Pancreas (tissue), 10 donors: Measurements from ENCODE around the gene TJP3. TPM values are rescaled to one million over a fixed set of nuclear protein-coding genes. Genes with fewer than 3 reads are reported as not detected.

Source experiments
- ATAC-seq, 4 donors: fragments of 200-7000 bp; cut with Tn5 transposase; one replicate each; pipeline versions ENCODE4 v1.8.0 to v1.9.1; 2020; ENCODE audit warnings: mild to moderate bottlenecking in 4 of 4, moderate library complexity in 4 of 4
- DNase-seq, 6 donors: peaks; one replicate each; pipeline ENCODE4 v3.0.0-alpha.2; 2020
- FAIRE-seq: peaks from 2 replicates; lab custom pipeline; 2012; peaks lifted over from hg19 to GRCh38; lab: Jason Lieb, UNC
- H3K27ac ChIP-seq, 4 donors: fragments of 200-600 bp; sonication (generic); 1 replicate in 3 of 4; 2 replicates in 1 of 4; pipeline versions ENCODE4 v1.5.0 to v1.8.0; 2020
- H3K27me3 ChIP-seq, 4 donors: fragments of 200-600 bp; one replicate each; pipeline ENCODE4 v1.8.0; 2021
- H3K36me3 ChIP-seq, 3 donors: fragments of 200-600 bp; sonication (generic) in 1 of 3; one replicate each; pipeline versions ENCODE4 v1.5.0 to v1.8.0; 2020 to 2021
- H3K4me1 ChIP-seq, 3 donors: fragments of 200-600 bp; one replicate each; pipeline ENCODE4 v1.8.0; 2021
- H3K4me3 ChIP-seq, 4 donors: fragments of 200-600 bp; sonication (generic) in 2 of 4; one replicate each; pipeline versions ENCODE4 v1.5.0 to v1.8.0; 2020 to 2021
- H3K9me3 ChIP-seq, 4 donors: fragments of 200-600 bp; one replicate each; pipeline ENCODE4 v1.8.0; 2021
- CTCF ChIP-seq, 4 donors: fragments of 200-600 bp; sonication (generic) in 3 of 4; IDR thresholded peaks; one replicate each; pipeline versions ENCODE4 v1.5.0 to v1.8.0; 2021; ENCODE audit warnings: antibody characterized with exemption in 4 of 4
- WGBS, 2 donors: extraction: QIAGEN DNeasy Blood & Tissue Kit; methylation state at CpG; one replicate each; pipeline ENCODE4 v1.1.7; 2013; 5-methylcytosine and 5-hydroxymethylcytosine counted together
- intact Hi-C, 3 donors: fragments of 100-400 bp; cut with DNase I; formaldehyde crosslinking; loops; one replicate each; pipeline versions ENCODE4 v1.11.1 to v1.14.2; 2022
- polyA plus RNA-seq, 2 donors: library from polyadenylated mRNA; stranded (reverse); fragments of 200-250 nt; gene quantifications; one replicate each; pipeline ENCODE4 v1.2.3, GENCODE V29; 2013
- total RNA-seq, 6 donors: library from RNA; stranded (reverse); fragmentation: NEBNext Ultra II Directional in 4 of 6; extraction: Animal tissue kit (Norgen Biotek cat#: 25700) in 4 of 6; gene quantifications; one replicate each; pipeline versions ENCODE4 v1.2.1 to v1.2.4, GENCODE V29; 2021 to 2023
- donor health status: healthy with polysubstance abuse.
- donor health status: DM: no; HTN: no; CAD: no; lungs with moderate emphysema.
- donor health status: DM: no; HTN: no; CAD: no.
- donor health status: control.
- donor health status: control.
- donor health status: Bipolar disorder and iron deficiency.
- donor health status: DM: yes; HTN: yes; CAD: no.
- donor health status: DM: no; HTN: no; CAD: no.
- donor health status: DM: no; HTN: no; CAD: no.
- donor health status: DM: yes; HTN: yes; CAD: no.

Gene TJP3
- total and polyA plus RNA-seq, 8 donors, result 9.2 to 36.0 (median 15.8) TPM

- 18 to 19% methylated on average over 7 of the region's 7 CpGs for whole genome bisulfite sequencing, 2 donors
These were observed 52.7 kb downstream of the TJP3 start for GRCh38 chr19:3760871-3761361.

GRCh38 chr19:3761382-3762129 is 53.4 kb downstream of the TJP3 start, which contains the start of gene APBA3:
APBA3 (minus strand) TSS chr19:3761692; CDS start chr19:3760264, 1,428 bp downstream.
- intact Hi-C loops, result no loop called here

More at GRCh38 chr19:3760871-3761361, 52.7 kb downstream of the TJP3 start:
- Histone ChIP-seq H3K4me3 (peak overlapping the region; percentile 61 to 87 (median 84)), H3K27ac (peak overlapping the region in 3 of 4 donors; percentile 46 to 100 (median 100)), H3K36me3 (peaks cover 0 to 7% (median 0%) of the 10 kb centered on the region in 3 donors), H3K9me3 (no peaks in the 10 kb centered on the region), H3K4me1 (peaks cover 3 to 24% (median 15%) of the 10 kb centered on the region in 3 donors), H3K27me3 (no peaks in the 10 kb centered on the region)
- ATAC-seq (no peak), FAIRE-seq (no peak), DNase-seq (no peak)
- TF ChIP-seq CTCF (IDR thresholded peaks at IDR 0.05), result no peak
- intact Hi-C loops, result no loop called here

GRCh38 chr19:3762130-3762473 is 53.9 kb downstream of the TJP3 start:
- intact Hi-C loops, result no loop called here
- Histone ChIP-seq H3K9me3 (no peaks in the 10 kb centered on the region), H3K27me3 (no peaks in the 10 kb centered on the region), H3K36me3 (peaks cover 0 to 18% (median 4%) of the 10 kb centered on the region in 3 donors), H3K4me3 (peak overlapping the region in 1 of 4 donors; percentile 60), H3K27ac (peak overlapping the region in 3 of 4 donors; percentile 99 to 100 (median 100)), H3K4me1 (peaks cover 3 to 24% (median 15%) of the 10 kb centered on the region in 3 donors)
- no peak for TF ChIP-seq CTCF (IDR thresholded peaks at IDR 0.05)
- DNase-seq (no peak), ATAC-seq (no peak), FAIRE-seq (peak; percentile 93)
- 59 to 72% methylated on average over 1 of the region's 1 CpG for WGBS, 2 donors

More at GRCh38 chr19:3761382-3762129, 53.4 kb downstream of the TJP3 start, which contains the start of gene APBA3:
- H3K36me3 ChIP-seq, result peaks cover 0 to 13% (median 4%) of the 10 kb centered on the region in 3 donors
- no peaks in the 10 kb centered on the region for H3K27me3 ChIP-seq
- no peak for FAIRE-seq
- DNase-seq, result peak; percentile 84 to 99 (median 95)
- 2 to 3% methylated on average over 45 of the region's 45 CpGs for WGBS, 2 donors
- peak; percentile 26 to 50 (median 38) for TF ChIP-seq CTCF (IDR thresholded peaks at IDR 0.05)
- ATAC-seq, result peak; percentile 51 to 76 (median 72)
- no peaks in the 10 kb centered on the region for H3K9me3 ChIP-seq
- H3K27ac ChIP-seq, result peak within 1 kb of the TSS; percentile 99 to 100 (median 100)
- H3K4me1 ChIP-seq, result peaks cover 3 to 24% (median 15%) of the 10 kb centered on the region in 3 donors
- H3K4me3 ChIP-seq, result peak within 1 kb of the TSS; percentile 61 to 87 (median 84)

GRCh38 chr19:3762501-3763459 is 54.6 kb downstream of the TJP3 start, which contains the start of gene MRPL54:
MRPL54 (plus strand) TSS chr19:3762682; CDS start chr19:3762701, 19 bp downstream.
- peak within 1 kb of the TSS; percentile 61 to 87 (median 84) for H3K4me3 ChIP-seq
- WGBS, 2 donors, result 3% methylated on average over 47 of the region's 47 CpGs
- peaks cover 0 to 25% (median 4%) of the 10 kb centered on the region in 3 donors for H3K36me3 ChIP-seq

More at GRCh38 chr19:3762501-3763459, 54.6 kb downstream of the TJP3 start, which contains the start of gene MRPL54:
- intact Hi-C loops, result no loop called here
- Histone ChIP-seq H3K27me3 (no peaks in the 10 kb centered on the region), H3K9me3 (no peaks in the 10 kb centered on the region), H3K4me1 (peaks cover 3 to 24% (median 15%) of the 10 kb centered on the region in 3 donors), H3K27ac (peak within 1 kb of the TSS; percentile 99 to 100 (median 100))
- ATAC-seq (peak; percentile 91 to 95 (median 92)), FAIRE-seq (peak; percentile 66), DNase-seq (peak; percentile 98 to 100 (median 99))
- no peak for TF ChIP-seq CTCF (IDR thresholded peaks at IDR 0.05)
